Endothelial cell of umbilical vein (primary cell): Measurements from ENCODE around the gene MAP1LC3B. TPM values are rescaled to one million over a fixed set of nuclear protein-coding genes. Genes with fewer than 3 reads are reported as not detected.

Source experiments
- BruUV-seq: library from RNA; stranded (reverse); fragments of 400-500 nt; replicated peaks from 2 replicates; lab custom pipeline; 2021; lab: Mats Ljungman, UMichigan
- CTCF ChIA-PET: fragments of 300-600, 350-600 bp; sonication (Branson Sonifier 250); formaldehyde crosslinking; loops from one replicate; lab custom pipeline; 2021; ENCODE audit warnings: antibody characterized with exemption, inconsistent platforms; lab: Charles Lee
- POLR2A ChIA-PET: fragments of 300-600, 350-600 bp; sonication (Branson Sonifier 250); formaldehyde crosslinking; loops from one replicate; lab custom pipeline; 2021; ENCODE audit warnings: antibody characterized with exemption, inconsistent platforms; lab: Charles Lee
- DNase-seq: peaks from one replicate; pipeline ENCODE4 v3.0.0-alpha.2; 2011; ENCODE audit warnings: low read depth, low spot score
- FAIRE-seq: peaks from 2 replicates; lab custom pipeline; 2011; peaks lifted over from hg19 to GRCh38; lab: Jason Lieb, UNC
- H2AFZ ChIP-seq: 2 replicates; pipeline ENCODE4 v1.6.0; 2012; ENCODE audit warnings: low read depth, low read length, control low read depth, inconsistent platforms
- H3K27ac ChIP-seq: 2 replicates; pipeline ENCODE4 v1.5.1; 2011; ENCODE audit warnings: low read depth, mild to moderate bottlenecking, control low read depth, low read length, moderate library complexity; ENCODE audit not compliant: insufficient read depth
- H3K27me3 ChIP-seq, 2 experiments: 2 replicates each; pipeline versions ENCODE4 v1.6.0 to v1.6.1; 2011; ENCODE audit warnings: low read length in 2 of 2, mixed read lengths in 1 of 2; ENCODE audit not compliant: control insufficient read depth in 2 of 2, insufficient read depth in 2 of 2
- H3K36me3 ChIP-seq, 2 experiments: 2 replicates in 1 of 2; 3 replicates in 1 of 2; pipeline ENCODE4 v1.5.1; 2011; ENCODE audit warnings: low read length in 2 of 2, mild to moderate bottlenecking in 1 of 2, moderate library complexity in 1 of 2; ENCODE audit not compliant: control insufficient read depth in 2 of 2, insufficient read depth in 2 of 2; ENCODE audit errors: extremely low read depth in 1 of 2
- H3K4me1 ChIP-seq: 3 replicates; pipeline ENCODE4 v1.5.1; 2011; ENCODE audit warnings: mild to moderate bottlenecking, low read length; ENCODE audit not compliant: control insufficient read depth, insufficient read depth; ENCODE audit errors: extremely low read depth
- H3K4me2 ChIP-seq: 2 replicates; pipeline ENCODE4 v1.6.1; 2011; ENCODE audit warnings: low read length, control low read depth, mixed read lengths; ENCODE audit not compliant: insufficient read depth
- H3K4me3 ChIP-seq, 3 experiments: fragments of 200-600 bp in 1 of 3; sonication (generic), shearing (Covaris generic) in 1 of 3; replicated peaks in 1 of 3; 2 replicates each; pipeline ENCODE4 v1.5.1; 2011 to 2016; ENCODE audit warnings: control low read depth in 3 of 3, low read length in 3 of 3, mild to moderate bottlenecking in 2 of 3, inconsistent platforms in 1 of 3, low read depth in 1 of 3, moderate library complexity in 1 of 3; ENCODE audit not compliant: insufficient read depth in 1 of 3
- H3K79me2 ChIP-seq: 2 replicates; pipeline ENCODE4 v1.6.0; 2012; ENCODE audit warnings: low read length, inconsistent platforms; ENCODE audit not compliant: control insufficient read depth, insufficient read depth
- H3K9ac ChIP-seq: replicated peaks from 2 replicates; pipeline ENCODE3; 2011; ENCODE audit warnings: low read length, control low read depth; ENCODE audit not compliant: insufficient read depth; ENCODE audit errors: extremely low read depth
- H3K9me1 ChIP-seq: replicated peaks from 3 replicates; pipeline ENCODE4 v1.6.0; 2011; ENCODE audit warnings: mild to moderate bottlenecking, low read length; ENCODE audit not compliant: control insufficient read depth, insufficient read depth; ENCODE audit errors: extremely low read depth
- H3K9me3 ChIP-seq: replicated peaks from 2 replicates; pipeline ENCODE4 v1.5.1; 2012; ENCODE audit warnings: low read length, inconsistent platforms; ENCODE audit not compliant: control insufficient read depth, insufficient read depth
- H4K20me1 ChIP-seq: replicated peaks from 2 replicates; pipeline ENCODE3; 2011; ENCODE audit warnings: mild to moderate bottlenecking, low read length; ENCODE audit not compliant: control insufficient read depth, insufficient read depth; ENCODE audit errors: extremely low read depth
- CTCF ChIP-seq, 2 donors: IDR thresholded peaks; 1 replicate in 1 of 2; 2 replicates in 1 of 2; pipeline ENCODE4 v1.5.1; 2011; ENCODE audit warnings: low read length in 2 of 2, mild to moderate bottlenecking in 2 of 2, moderate library complexity in 2 of 2, control low read depth in 1 of 2, inconsistent platforms in 1 of 2, low read depth in 1 of 2; ENCODE audit not compliant: insufficient read depth in 1 of 2; ENCODE audit errors: extremely low read depth in 1 of 2
- EZH2 ChIP-seq: IDR thresholded peaks from 2 replicates; pipeline ENCODE4 v1.6.1; 2012; ENCODE audit warnings: borderline replicate concordance, low read depth, mild to moderate bottlenecking, moderate library complexity, low read length, inconsistent platforms; ENCODE audit not compliant: severe bottlenecking
- FOS ChIP-seq: IDR thresholded peaks from 2 replicates; pipeline ENCODE4 v1.6.1; 2011; ENCODE audit warnings: mild to moderate bottlenecking, low read length, moderate library complexity, borderline replicate concordance; ENCODE audit not compliant: insufficient read depth
- GATA2 ChIP-seq: IDR thresholded peaks from 2 replicates; pipeline ENCODE4 v1.7.0; 2011; ENCODE audit warnings: low read depth, mild to moderate bottlenecking, moderate library complexity, mixed read lengths, low read length; ENCODE audit not compliant: insufficient read length, insufficient read depth
- JUN ChIP-seq: IDR thresholded peaks from 2 replicates; pipeline ENCODE4 v1.6.1; 2011; ENCODE audit warnings: borderline replicate concordance, low read depth; ENCODE audit not compliant: insufficient read length, insufficient read depth
- MAX ChIP-seq: IDR thresholded peaks from 2 replicates; pipeline ENCODE4 v1.6.1; 2011; ENCODE audit not compliant: insufficient read depth, insufficient read length
- MYC ChIP-seq: IDR thresholded peaks from one replicate; pipeline ENCODE4 v1.6.1; 2011; ENCODE audit warnings: mild to moderate bottlenecking, low read depth, low read length
- POLR2A ChIP-seq: IDR thresholded peaks from 2 replicates; pipeline ENCODE4 v1.6.1; 2012; ENCODE audit warnings: low read depth, mild to moderate bottlenecking, control low read depth, low read length
- POLR2AphosphoS5 ChIP-seq: IDR thresholded peaks from 2 replicates; pipeline ENCODE4 v1.6.1; 2012; ENCODE audit warnings: low read depth, mild to moderate bottlenecking, control low read depth, low read length, moderate library complexity; ENCODE audit not compliant: insufficient read depth
- dilution Hi-C: fragments of 300-500 bp; cut with MboI; formaldehyde crosslinking; loops from one replicate; pipeline ENCODE4 v1.15.0; 2019; ENCODE audit warnings: low sequenced_read_pairs; ENCODE audit not compliant: extremely low pct_ligation_motif_present
- intact Hi-C: fragments of 100-400 bp; cut with micrococcal nuclease; formaldehyde crosslinking; loops from one replicate; pipeline ENCODE4 v1.10.0; 2022
- polyA plus RNA-seq, 4 experiments: library from polyadenylated mRNA; depleted of rRNA in 3 of 4; stranded (reverse) in 3 of 4; unstranded in 1 of 4; fragments of >200 nt; gene quantifications; 2 replicates each; pipeline versions ENCODE4 v1.2.1 to v1.2.3, GENCODE V29; 2011 to 2012; ENCODE audit warnings: missing spikeins in 1 of 4
- total RNA-seq: library from RNA; stranded (reverse); gene quantifications from 2 replicates; pipeline ENCODE4 v1.2.3, GENCODE V29; 2021

The MAP1LC3B gene
- total and polyA plus RNA-seq, 2 donors (not counting 3 experiments of a cell fraction or from before 2014, with no cell fraction given) = 40.7 to 99.9 TPM

- no peak overlapping the region for H3K4me3 ChIP-seq
- peaks cover 27% of the 10 kb centered on the region for H3K4me1 ChIP-seq
- no peaks in the 10 kb centered on the region for H3K9me1 ChIP-seq
- peaks cover 57% of the 10 kb centered on the region for H3K79me2 ChIP-seq
- no peak overlapping the region for H3K4me2 ChIP-seq
- TF ChIP-seq POLR2AphosphoS5 = no peak
- no peak for TF ChIP-seq MAX
- TF ChIP-seq POLR2A = no peak
- no peak for TF ChIP-seq CTCF (IDR thresholded peaks at IDR 0.05; ENCODE audit: extremely low read depth in 1 of 2, insufficient read depth in 1 of 2, low read depth in 1 of 2, low read length in 2 of 2)
- TF ChIP-seq FOS = no peak
- no peak overlapping the region for H3K27ac ChIP-seq
- H2AFZ ChIP-seq = no peak overlapping the region
- H3K27me3 ChIP-seq = no peaks in the 10 kb centered on the region
- intact Hi-C loops (loop anchor here (10.0 kb wide), 2 partner anchors 316 to 716 kb away; no protein-coding TSS in a partner anchor), dilution Hi-C loops (no loop called here)
- H4K20me1 ChIP-seq = peaks cover 2% of the 10 kb centered on the region
- ChIA-PET CTCF (interaction anchor here (1.5 kb wide), 1 partner anchor 63 kb away, joined by 5 read pairs; the partner anchor contains the start of gene C16orf95), POLR2A (interaction anchor here (0.7 kb wide), 1 partner anchor 11 kb away, joined by 3 read pairs; no protein-coding TSS in a partner anchor)
- no TSS peak for BruUV-seq
- H3K9me3 ChIP-seq = no peaks in the 10 kb centered on the region
- no peak overlapping the region for H3K9ac ChIP-seq
- no peak for FAIRE-seq
- H3K36me3 ChIP-seq = no peaks in the 10 kb centered on the region
- no peak for DNase-seq
Observed at GRCh38 chr16:87380403-87380802, 11.7 kb upstream of the MAP1LC3B start.

- H3K9me1 ChIP-seq = no peaks in the 10 kb centered on the region
- dilution Hi-C loops = no loop called here
- no peaks in the 10 kb centered on the region for H3K9me3 ChIP-seq
- H3K9ac ChIP-seq = no peak overlapping the region
- no peak overlapping the region for H3K27ac ChIP-seq
- no TSS peak for BruUV-seq
- FAIRE-seq (no peak), DNase-seq (no peak)
- TF ChIP-seq MYC (no peak), EZH2 (no peak), CTCF (IDR thresholded peaks at IDR 0.05; ENCODE audit: extremely low read depth in 1 of 2, insufficient read depth in 1 of 2, low read depth in 1 of 2, low read length in 2 of 2) (no peak), POLR2AphosphoS5 (no peak), GATA2 (no peak), MAX (no peak), FOS (no peak), POLR2A (no peak), JUN (no peak)
- no peaks in the 10 kb centered on the region for H3K36me3 ChIP-seq
- H3K27me3 ChIP-seq = no peaks in the 10 kb centered on the region
- H4K20me1 ChIP-seq = peaks cover 2% of the 10 kb centered on the region
- POLR2A ChIA-PET = no interaction called here
- H3K79me2 ChIP-seq = peaks cover 55% of the 10 kb centered on the region
- CTCF ChIA-PET = interaction anchor here (1.5 kb wide), 1 partner anchor 63 kb away, joined by 5 read pairs; the partner anchor contains the start of gene C16orf95
- intact Hi-C loops = loop anchor here (10.0 kb wide), 2 partner anchors 316 to 716 kb away; no protein-coding TSS in a partner anchor
- no peak overlapping the region for H2AFZ ChIP-seq
- H3K4me3 ChIP-seq = no peak overlapping the region
- H3K4me2 ChIP-seq = no peak overlapping the region
- peaks cover 22% of the 10 kb centered on the region for H3K4me1 ChIP-seq
Observed at GRCh38 chr16:87380881-87381280, 11.3 kb upstream of the MAP1LC3B start.
